WTC11 (cell line): ENCODE measurements around the gene HSP90AB1. TPM values are rescaled to one million over a fixed set of nuclear protein-coding genes. Genes with fewer than 3 reads are reported as not detected.

Experiments used
- total RNA-seq: library from RNA; stranded (reverse); gene quantifications from 3 replicates; pipeline ENCODE4 v1.2.3, GENCODE V29; 2021

The HSP90AB1 gene
- total RNA-seq, 1 experiment from 2014 or later: 2,171 TPM

Other genes starting within 250 kb of the HSP90AB1 start
- gene MRPL14, start 119.6 kb upstream of the HSP90AB1 start, total RNA-seq: 70.0 to 74.2 TPM (median 74.2 TPM) in 3 replicates
- 72.8 to 75.2 TPM (median 74.0 TPM) in 3 replicates for gene TMEM63B, start 119.5 kb upstream of the HSP90AB1 start, total RNA-seq
- 2.3 to 3.3 TPM (median 3.2 TPM) in 3 replicates for gene CAPN11, start 88.3 kb upstream of the HSP90AB1 start, total RNA-seq
- 3.9 to 7.5 TPM (median 6.4 TPM) in 3 replicates for gene MYMX, start 30.2 kb upstream of the HSP90AB1 start, total RNA-seq
- gene SLC29A1, start 23.5 kb upstream of the HSP90AB1 start, total RNA-seq: 131 to 139 TPM (median 132 TPM) in 3 replicates
- gene SLC35B2, start 10.4 kb downstream of the HSP90AB1 start, total RNA-seq: 28.9 to 36.7 TPM (median 30.8 TPM) in 3 replicates
- gene NFKBIE, start 18.4 kb downstream of the HSP90AB1 start, total RNA-seq: 8.3 to 10.4 TPM (median 10.3 TPM) in 3 replicates
- gene TMEM151B, start 23.3 kb downstream of the HSP90AB1 start, total RNA-seq: 5.5 to 5.6 TPM (median 5.5 TPM) in 3 replicates
- gene AARS2, start 66.2 kb downstream of the HSP90AB1 start, total RNA-seq: 26.8 to 29.7 TPM (median 28.9 TPM) in 3 replicates
- not detected in 3 replicates for gene SPATS1, start 95.5 kb downstream of the HSP90AB1 start, total RNA-seq
- gene CDC5L, start 140.6 kb downstream of the HSP90AB1 start, total RNA-seq: 23.5 to 24.6 TPM (median 24.0 TPM) in 3 replicates